ENCODE measurements around the gene FAM228B.
"Not testable (repeated sequence)": the region's sequence is repeated elsewhere in the genome, so short reads cannot be mapped to it uniquely, and the experiment has no call there.

FAM228B gene

DNA sequence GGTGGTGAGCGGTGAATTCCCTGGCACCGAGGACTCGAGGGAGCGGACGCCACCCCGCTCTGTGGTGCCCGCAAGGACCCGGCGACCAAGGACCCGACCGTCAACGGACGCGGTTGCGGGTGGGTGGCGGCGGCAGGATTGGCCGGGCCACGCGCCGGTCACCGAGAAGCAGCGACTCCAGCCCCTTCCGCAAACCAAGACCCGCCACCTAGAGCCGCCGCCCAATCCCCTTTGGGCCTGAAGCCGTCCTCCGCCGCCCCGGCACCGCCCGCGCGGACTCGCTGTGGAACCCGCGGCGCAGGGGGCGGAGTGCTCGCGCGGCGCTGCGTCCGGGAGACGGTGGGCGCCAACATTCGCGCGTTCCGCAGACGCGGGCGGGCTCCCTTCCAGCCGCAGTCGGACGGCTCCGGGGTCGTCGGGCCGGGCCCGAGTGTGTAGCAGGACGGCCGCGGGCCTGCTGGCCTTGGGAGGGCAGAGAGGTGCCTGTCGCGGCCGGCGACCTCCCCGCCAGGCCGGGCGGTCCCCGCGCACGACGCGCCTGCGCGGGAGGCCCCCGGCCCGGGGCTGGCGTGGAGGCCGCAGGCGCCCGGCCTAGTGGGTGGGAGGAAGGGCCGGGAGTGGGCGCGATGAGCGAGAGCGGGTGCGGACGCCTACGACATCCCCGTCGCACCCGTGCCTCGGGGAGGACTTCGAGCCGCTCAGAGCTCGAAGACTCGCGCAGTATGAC is at the start of gene FAM228B, which contains the start of gene PFN4:
FAM228B (plus strand) TSS at position 275 of the 727 bp plus-strand sequence. CDS start 893 bp downstream, outside the sequence.
PFN4 (minus strand) TSS at position 140 of the 727 bp plus-strand sequence. CDS start 799 bp downstream, outside the sequence.
- DNase-seq (ENCODE audit: low read depth in 1 of 2, low spot score in 1 of 2), result peak; percentile 32 to 35

DNA sequence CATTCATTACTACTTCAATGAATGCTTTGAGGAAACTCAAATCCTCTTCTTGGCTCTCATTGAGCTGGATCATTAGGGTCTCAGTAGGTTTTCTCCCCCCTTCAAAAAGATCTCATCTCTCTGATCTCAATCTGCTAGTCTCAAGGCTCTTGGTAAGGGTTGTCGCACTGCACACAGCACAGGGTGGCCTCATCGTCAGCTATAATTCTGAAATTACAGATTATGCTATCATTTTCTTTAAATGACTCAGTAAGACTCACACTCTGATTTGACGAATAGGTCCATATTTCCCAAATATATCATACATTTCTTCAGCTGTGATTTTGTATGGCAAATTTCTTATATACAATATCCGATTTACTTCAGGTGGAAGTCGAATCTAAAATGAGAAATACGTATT is 49.5 kb upstream of the FAM228B start:
- no peak for DNase-seq (ENCODE audit: low read depth in 1 of 2, low spot score in 1 of 2)

DNA sequence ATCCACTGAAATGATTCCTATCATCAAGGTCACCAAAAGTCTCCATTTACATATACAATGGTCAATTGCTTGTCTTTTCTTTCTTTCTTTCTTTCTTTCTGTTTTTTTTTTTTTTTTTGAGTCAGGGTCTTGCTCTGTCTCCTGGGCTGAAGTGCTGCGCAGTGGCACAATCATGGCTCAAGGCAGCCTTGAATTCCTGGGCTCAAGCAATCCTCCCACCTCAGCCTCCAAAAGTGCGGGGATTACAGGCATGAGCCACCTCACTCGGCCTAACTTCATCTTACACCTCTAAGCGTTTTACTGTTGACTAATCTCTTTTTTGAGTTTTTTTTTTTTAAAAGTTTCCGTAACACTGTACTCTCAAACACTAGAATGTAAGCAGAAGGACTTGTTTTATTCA is 48.0 kb upstream of the FAM228B start:
- DNase-seq (ENCODE audit: low read depth in 1 of 2, low spot score in 1 of 2), result no peak

DNA sequence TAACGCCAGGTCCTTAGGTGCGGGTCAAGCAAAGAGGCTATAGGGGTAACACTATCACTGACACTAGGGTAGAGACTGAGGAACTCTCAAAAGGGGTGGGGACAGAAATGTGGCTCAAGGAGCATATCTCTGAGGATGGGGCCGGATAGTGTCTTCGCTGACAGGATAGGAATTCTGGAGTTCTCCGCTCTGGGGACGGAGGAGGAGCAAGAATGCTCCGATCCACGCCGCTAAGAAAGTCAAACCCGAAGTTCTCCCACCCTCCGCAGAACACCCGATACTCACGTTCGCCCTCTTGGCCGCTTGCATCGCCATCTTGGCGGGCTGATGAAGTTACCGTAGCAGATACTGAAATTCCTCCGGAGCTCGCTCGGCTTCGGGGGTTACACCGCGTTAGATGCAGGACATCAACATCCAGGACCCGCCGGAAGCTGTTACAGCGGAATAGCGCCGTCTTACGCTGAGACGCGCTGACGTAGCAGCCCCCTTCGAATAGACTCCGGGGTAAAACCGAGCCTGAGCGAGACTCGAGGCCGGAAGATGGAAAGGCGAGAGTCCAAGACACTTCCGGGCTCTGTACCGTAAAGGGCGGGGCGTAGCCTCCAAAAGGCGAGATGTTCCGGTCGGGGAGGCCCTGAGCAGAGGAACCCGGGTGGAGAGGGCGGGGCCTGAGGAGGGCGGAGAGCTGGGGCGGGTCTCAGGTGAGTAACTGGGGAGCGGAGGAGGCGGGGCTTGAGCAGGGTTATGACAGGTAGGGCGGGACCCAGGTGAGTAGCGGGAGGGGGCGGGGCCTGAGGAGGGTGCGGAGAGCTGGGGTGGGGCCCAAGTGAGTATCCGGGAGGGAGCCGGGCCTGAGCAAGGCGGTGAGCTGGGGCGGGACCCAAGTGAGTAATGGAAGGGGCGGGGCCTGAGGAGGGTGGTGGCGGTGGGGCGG is 47.1 kb upstream of the FAM228B start, which contains the start of gene SF3B6:
SF3B6 (minus strand) TSS at position 412 of the 934 bp plus-strand sequence; CDS start at position 315, 97 bp downstream.
- peak; percentile 98 to 99 for DNase-seq (ENCODE audit: low read depth in 1 of 2, low spot score in 1 of 2)

DNA sequence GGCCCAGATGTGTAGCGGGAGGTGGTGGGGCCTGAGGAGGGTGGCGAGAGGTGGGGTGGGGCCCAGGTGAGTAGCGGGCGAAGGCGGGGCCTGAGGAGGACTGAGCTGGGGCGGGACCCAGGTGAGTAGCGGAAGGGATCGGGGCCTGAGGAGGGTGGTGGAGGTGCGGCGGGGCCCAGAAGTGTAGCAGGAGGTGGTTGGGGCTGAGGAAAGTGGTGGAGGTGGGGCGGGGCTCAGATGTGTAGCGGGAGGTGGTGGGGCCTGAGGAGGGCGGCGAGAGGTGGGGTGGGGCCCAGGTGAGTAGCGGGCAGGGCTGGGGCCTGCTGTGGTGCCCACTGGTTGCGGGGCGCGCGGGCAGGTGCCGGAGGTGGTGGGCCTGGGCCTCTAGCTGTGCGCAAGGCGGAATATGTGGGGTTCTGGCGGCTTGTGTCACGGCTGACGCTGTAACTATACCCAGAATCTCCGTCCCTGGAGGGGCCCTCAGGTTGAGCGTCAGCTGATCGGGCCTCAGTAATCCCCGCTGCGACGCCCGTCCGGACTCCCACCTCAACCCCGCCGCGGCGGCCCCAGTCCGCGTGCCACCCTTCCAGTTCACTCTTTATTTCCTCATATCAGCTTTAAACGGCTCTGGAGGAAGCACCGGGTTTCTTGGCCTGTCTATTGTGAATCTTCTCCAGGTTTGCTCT is 46.3 kb upstream of the FAM228B start:
- DNase-seq (ENCODE audit: low read depth in 1 of 2, low spot score in 1 of 2), result no peak

DNA sequence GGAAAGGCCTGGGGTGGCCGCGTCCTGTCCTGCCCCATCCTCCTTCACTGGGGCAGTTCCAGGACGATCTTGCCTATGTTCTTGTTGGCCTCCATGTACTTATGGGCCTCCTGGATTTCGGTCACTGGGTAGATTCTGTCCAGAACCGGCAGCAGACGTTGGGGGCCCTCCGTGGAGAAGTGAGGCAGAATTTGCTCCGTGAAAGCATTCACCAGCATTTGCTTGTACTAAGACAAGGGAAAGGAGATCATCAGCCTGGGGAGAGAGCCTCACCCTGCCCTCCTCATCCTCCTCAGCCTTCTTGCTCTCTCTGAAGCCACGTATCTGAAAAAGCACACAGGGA is 45.8 kb upstream of the FAM228B start:
- no peak for DNase-seq (ENCODE audit: low read depth in 1 of 2, low spot score in 1 of 2)

DNA sequence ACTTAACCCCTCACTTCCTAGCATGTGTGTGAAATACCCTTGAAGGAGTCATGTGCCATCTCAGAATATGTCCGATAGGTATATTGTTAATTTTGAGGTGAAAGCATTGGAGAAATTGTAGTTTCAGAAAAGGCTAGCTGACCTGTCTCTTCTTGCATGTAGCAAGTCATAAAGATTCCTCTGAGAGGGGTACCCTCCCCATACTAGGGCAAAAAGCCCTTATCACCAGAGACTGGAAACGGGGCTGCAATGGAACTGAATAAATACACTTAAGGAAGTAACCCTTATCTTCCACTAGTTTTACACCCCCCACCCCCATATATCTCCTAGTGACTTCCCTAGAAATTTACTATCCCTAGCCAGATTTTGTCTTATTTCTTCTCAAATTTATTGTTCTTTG is 45.4 kb upstream of the FAM228B start:
- no peak for DNase-seq (ENCODE audit: low read depth in 1 of 2, low spot score in 1 of 2)

DNA sequence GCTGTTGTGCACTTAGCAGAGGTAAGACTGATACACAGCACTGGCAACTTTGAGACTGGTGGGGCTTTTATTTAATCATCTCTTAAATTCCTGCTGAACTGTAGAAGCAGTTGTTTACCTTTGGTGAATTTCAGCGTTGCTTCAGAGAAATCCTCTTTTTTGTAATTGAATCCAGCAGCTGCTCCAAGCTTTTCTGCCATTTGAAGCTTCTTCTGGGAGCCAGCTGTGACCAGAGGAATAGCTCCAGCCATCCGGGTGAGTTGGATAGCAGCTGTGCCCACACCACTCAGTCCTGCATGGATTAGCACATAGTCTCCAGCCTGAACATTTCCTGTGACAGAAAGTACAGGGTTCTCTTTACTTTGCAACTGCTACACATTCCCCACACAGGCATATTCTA is 42.6 kb upstream of the FAM228B start:
- DNase-seq (ENCODE audit: low read depth in 1 of 2, low spot score in 1 of 2), result no peak

DNA sequence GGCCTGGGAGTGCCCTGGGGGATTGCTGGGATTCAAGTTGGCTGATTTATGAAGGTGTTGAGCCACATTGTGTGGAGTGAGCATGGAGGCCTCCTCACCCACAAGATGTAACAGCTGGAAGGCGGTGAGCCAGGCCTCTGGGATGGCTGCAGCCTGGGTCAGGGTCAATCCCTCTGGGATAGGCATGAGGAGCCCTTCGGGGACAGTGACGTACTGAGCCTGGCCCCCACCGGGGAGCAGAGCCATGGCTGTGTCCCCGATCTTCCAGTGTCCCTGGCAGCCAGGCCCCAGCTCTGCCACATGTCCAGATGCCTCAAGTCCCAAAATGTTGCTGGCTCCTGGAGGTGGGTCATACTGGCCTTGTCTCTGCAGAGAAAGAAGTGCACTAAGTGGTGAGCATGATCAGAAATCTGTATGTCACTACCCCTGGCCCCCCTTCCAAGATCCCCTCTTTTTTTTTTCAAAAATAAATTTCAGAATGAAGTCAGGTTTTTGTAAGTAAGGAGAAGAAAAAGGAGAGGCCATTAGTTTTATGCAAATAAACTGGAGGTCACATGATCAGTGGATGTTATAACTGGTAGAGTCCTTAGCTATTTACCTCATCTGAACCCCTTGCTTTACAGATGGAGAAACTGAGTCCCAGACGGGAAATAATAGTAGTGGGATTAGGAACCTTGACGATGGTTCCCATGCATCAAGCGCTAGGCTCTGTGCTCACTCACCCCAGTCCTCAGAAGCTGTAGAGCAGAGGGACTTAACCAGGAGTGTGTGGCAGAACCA is 40.3 kb upstream of the FAM228B start:
- DNase-seq (ENCODE audit: low read depth in 1 of 2, low spot score in 1 of 2), result no peak

DNA sequence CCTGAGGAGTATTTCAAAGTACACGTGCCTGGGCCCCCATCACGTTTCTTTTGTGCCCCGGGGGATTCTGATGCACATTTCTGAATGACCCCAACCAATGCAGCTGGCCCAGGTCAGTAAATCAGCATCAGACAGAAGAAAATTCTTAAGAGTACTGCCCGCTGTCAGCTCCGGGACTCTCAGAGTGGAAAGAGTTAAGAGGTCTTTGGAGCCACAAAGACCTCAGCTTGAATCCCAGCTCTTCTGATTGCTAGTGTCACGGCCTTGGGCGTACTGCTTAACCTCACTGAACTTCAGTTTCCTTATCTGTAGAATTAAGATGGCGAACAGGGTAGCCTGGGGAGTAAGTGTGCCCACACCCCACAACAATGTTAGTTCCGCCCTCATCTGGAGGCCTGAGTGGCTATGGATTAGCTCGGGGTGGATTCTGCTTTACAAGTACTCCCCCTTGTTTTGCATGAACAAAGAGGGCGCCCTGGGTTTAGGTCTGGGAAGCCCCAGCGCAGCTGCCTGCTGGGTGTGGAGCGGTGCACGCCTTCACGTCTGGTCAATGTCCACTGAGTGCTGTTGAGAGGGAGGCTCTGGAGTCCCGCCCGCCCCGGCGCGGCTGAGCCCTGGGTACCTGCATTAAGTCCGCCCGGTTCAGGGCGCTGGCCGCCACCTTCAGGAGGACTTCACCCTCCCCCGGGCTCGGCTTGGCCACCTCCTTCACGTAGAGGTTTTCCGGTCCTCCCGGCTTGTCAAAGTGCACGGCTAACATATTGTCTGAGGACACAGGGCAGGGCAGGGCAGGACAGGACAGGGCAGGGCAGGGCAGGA is 39.5 kb upstream of the FAM228B start:
- peak in 1 of 2 donors; percentile 1 for DNase-seq (ENCODE audit: low read depth in 1 of 2, low spot score in 1 of 2)

DNA sequence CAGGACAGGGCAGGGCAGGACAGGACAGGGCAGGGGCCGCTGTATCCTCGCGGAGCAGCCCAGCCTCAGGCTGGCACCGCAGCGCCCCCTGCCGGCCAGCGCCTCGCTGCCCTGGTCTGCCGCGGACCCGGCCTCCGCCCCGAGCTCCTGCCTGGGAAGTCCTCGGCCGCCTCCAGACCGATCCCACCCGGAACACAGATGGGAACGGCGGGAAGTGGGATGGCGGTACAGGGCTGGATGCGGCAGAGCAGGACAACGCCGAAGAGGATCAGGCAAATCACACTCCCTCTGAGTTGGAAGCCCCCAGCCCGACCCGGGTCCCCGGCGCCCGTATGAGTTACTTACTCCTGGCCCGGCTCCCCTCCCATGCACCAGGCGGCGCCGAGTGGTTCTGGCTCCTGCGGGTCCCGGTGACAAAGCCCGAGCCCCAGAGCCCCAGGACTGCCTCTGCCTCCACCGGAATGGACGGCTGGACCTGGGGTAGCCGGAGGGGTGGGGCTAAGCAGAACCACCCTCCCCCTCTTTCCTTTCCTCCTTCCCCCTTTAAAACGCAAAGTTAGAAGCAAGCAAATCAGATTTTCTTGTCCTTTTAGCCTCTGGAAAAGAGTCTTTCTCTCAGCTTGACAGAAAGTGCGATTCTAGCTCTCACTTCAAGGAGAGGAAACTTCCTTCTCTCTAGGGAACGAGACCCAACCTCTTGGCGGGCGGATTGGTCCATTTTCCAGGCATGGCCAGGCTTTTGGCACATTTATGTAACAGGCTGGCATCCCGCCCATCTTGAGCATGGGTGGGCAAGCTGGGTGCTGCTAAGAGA is 38.7 kb upstream of the FAM228B start, which contains the start of gene TP53I3:
TP53I3 (minus strand) TSS at position 449 of the 814 bp plus-strand sequence. CDS start 508 bp downstream, outside the sequence.
- peak; percentile 65 to 81 for DNase-seq (ENCODE audit: low read depth in 1 of 2, low spot score in 1 of 2)

DNA sequence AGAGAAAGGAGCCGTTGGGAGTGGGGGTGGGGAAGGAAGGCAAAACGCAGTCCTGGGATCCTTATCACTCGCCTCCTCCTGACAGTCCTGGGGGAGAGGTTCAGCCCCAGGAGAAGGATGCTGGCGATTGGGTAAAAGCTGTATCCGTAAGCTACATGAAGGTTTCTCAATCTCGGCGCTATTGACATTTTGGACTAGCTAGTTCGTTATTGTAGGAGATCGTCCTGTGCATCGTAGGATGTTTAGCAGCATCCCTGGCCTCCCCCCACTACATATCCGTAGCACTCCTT is 38.1 kb upstream of the FAM228B start:
- DNase-seq (ENCODE audit: low read depth in 1 of 2, low spot score in 1 of 2), result no peak

DNA sequence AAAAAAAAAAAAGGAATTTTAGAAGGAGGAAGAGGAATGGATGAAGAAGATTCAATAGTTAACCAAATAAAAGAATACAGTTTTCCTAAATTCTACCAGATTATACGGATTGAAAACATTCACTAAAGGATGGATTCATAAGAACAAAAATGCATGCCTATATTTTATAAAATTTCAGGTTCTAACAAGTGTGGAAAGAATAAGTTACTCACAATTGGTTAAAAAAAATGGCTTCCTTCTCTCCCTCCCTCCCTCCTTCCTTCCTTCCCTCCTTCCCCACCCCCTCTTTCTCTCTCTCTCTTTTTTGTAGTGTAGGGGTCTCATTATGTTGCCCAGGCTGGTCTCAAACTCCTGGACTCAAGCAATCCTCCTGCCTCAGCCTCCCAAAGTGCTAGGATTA is 37.0 kb upstream of the FAM228B start:
- DNase-seq (ENCODE audit: low read depth in 1 of 2, low spot score in 1 of 2), result no peak

DNA sequence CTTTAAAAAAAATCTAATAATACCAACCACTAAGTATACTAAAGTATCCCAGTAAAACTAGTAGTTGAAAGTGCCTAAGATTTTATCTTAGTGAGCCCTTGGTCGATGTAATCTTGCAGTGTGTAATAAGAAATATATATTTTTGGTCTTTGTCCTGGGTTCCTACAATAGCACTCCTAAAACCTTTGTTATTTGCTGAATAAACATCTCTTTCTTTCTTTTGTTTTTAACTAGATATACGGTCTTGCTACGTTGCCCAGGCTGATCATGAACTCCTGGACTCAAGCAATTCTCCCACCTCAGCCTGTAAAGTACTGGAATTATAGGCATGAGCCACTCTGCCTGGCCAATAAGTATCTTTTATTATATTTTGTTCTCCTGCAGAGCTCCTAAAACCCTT is 36.2 kb upstream of the FAM228B start:
- DNase-seq (ENCODE audit: low read depth in 1 of 2, low spot score in 1 of 2), result no peak

DNA sequence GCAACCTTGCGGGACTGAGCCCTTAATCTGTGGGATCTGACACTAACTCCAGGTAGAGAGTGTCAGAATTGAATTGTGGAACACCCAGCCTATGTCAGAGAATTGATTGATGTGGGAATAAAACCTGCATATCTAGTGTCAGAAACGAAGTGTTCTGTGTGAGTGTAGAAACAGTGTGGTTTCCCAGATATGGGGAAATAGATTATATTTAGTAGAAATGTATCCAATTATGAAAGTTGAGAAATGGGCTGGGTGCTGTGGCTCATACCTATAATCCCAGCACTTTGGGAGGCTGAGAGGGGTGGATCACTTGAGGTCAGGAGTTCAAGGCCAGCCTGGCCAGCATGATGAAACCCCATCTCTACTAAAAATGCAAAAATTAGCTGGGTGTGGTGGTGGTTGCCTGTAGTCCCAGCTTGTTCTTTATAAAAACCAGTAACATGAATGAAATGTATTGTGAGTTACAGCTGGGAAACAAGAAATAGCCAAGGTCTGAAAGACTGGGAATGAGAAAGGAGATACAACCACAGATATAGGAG is 34.4 kb upstream of the FAM228B start:
- no peak for DNase-seq (ENCODE audit: low read depth in 1 of 2, low spot score in 1 of 2)

DNA sequence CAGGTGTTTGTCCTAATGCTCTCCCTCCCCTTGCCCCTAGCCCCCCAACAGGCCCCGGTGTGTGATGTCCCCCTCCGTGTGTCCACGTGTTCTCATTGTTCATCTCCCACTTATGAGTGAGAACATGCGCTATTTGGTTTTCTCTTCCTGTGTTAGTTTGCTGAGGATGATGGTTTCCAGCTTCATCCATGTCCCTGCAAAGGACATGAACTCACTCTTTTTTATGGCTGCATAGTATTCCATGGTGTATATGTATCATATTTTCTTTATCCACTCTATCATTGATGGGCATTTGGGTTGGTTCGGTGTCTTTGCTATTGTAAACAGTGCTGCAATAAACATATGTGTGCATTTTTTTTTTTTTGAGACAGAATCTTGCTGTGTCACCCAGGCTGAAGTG is 30.0 kb upstream of the FAM228B start:
- DNase-seq (ENCODE audit: low read depth in 1 of 2, low spot score in 1 of 2), result not testable (repeated sequence)

DNA sequence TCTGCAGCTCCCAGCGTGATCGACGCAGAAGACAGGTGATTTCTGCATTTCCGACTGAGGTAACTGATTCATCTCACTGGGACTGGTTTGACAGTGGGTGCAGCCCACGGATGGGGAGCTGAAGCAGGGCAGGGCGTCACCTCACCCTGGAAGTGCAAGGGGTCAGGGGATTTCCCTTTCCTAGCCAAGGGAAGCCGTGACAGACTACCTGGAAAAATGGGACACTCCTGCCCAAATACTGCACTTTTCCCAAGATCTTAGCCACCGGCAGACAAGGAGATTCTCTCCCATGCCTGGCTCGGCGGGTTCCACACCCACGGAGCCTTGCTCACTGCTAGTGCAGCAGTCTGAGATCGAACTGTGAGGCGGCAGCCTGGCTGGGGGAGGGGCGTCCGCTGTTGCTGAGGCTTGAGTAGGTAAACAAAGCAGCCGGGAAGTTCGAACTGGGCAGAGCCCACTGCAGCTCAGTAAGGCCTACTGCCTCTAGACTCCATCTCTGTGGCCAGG is 28.0 kb upstream of the FAM228B start:
- DNase-seq (ENCODE audit: low read depth in 1 of 2, low spot score in 1 of 2), result not testable (repeated sequence)

DNA sequence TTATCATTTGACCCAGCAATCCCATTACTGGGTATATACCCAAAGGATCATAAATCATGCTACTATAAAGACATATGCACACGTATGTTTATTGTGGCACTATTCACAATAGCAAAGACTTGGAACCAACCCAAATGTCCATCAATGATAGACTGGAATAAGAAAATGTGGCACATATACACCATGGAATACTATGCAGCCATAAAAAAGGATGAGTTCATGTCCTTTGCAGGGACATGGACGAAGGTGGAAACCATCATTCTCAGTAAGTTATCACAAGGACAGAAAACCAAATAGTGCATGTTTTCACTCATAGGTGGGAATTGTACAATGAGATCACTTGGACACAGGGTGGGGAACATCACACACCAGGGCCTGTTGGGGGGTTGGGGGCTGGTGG is 22.5 kb upstream of the FAM228B start:
- DNase-seq (ENCODE audit: low read depth in 1 of 2, low spot score in 1 of 2), result not testable (repeated sequence)

DNA sequence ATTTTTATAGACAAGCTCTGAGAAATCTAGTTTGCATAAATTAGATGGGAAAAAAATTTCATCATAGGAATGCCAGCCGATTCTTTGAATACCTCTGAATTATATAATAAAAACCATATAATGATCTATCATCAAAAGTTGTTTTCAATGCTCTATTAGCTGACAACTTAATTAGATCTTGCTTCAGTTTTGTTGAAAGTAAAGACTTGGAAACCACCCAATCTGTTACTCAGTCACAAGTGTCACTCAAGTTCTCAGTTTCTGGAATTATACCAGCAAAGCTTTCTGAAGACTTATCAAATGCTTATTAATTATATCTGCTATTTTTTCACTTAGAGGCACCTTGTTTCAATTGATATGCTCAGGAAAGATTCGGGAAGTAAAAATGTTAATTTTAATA is 21.3 kb upstream of the FAM228B start:
- no peak for DNase-seq (ENCODE audit: low read depth in 1 of 2, low spot score in 1 of 2)
